IMR-90 (cell line): ENCODE measurements around the gene RPH3AL. TPM values are rescaled to one million over a fixed set of nuclear protein-coding genes. Genes with fewer than 3 reads are reported as not detected.

Experiments
- ATAC-seq: fragments of 200-7000 bp; cut with Tn5 transposase; 2 replicates; pipeline ENCODE4 v1.9.1; 2020; ENCODE audit warnings: low read depth, mild to moderate bottlenecking, moderate library complexity
- BruUV-seq: library from RNA; stranded (reverse); fragments of 400-500 nt; replicated peaks from 2 replicates; lab custom pipeline; 2021; lab: Mats Ljungman, UMichigan
- CTCF ChIA-PET: fragments of 300-600 bp; formaldehyde crosslinking; extraction: SDS; loops from one replicate; lab custom pipeline; 2021; ENCODE audit warnings: antibody characterized with exemption; lab: Yijun Ruan, JAX
- POLR2A ChIA-PET: fragments of 300-600 bp; sonication (Branson Sonifier 250); formaldehyde crosslinking; loops from one replicate; lab custom pipeline; 2022; ENCODE audit warnings: antibody characterized with exemption; ENCODE audit not compliant: unreplicated experiment; lab: Charles Lee
- DNase-seq: peaks from one replicate; pipeline ENCODE4 v3.0.0; 2013
- H2AFZ ChIP-seq: replicated peaks from 2 replicates; pipeline ENCODE3; 2013; ENCODE audit warnings: low read length, mild to moderate bottlenecking; ENCODE audit not compliant: poor library complexity
- H2AK5ac ChIP-seq: 2 replicates; pipeline ENCODE4 v1.6.1; 2013; ENCODE audit warnings: low read depth, low read length, inconsistent platforms
- H2AK9ac ChIP-seq: replicated peaks from 2 replicates; pipeline ENCODE3; 2013; ENCODE audit warnings: mild to moderate bottlenecking, low read depth, low read length, moderate library complexity; ENCODE audit not compliant: poor library complexity
- H2BK120ac ChIP-seq: 2 replicates; pipeline ENCODE4 v1.6.1; 2013; ENCODE audit warnings: low read depth, low read length, inconsistent platforms
- H2BK15ac ChIP-seq: 3 replicates; pipeline ENCODE4 v1.6.1; 2013; ENCODE audit warnings: low read depth, low read length, inconsistent platforms
- H2BK20ac ChIP-seq: 2 replicates; pipeline ENCODE4 v1.6.1; 2013; ENCODE audit warnings: low read depth, mild to moderate bottlenecking, inconsistent platforms, low read length, moderate library complexity
- H2BK5ac ChIP-seq: 2 replicates; pipeline ENCODE4 v1.6.1; 2013; ENCODE audit warnings: mild to moderate bottlenecking, low read depth, low read length, inconsistent platforms; ENCODE audit not compliant: poor library complexity, severe bottlenecking
- H3K14ac ChIP-seq: replicated peaks from 2 replicates; pipeline ENCODE4 v1.6.1; 2013; ENCODE audit warnings: low read depth, low read length, inconsistent platforms
- H3K18ac ChIP-seq: 2 replicates; pipeline ENCODE4 v1.6.1; 2013; ENCODE audit warnings: low read depth, low read length, control low read depth
- H3K23ac ChIP-seq: 2 replicates; pipeline ENCODE4 v1.6.1; 2013; ENCODE audit warnings: low read depth, low read length, inconsistent platforms
- H3K27ac ChIP-seq: 2 replicates; pipeline ENCODE4 v1.5.1; 2013; ENCODE audit warnings: mild to moderate bottlenecking, control low read depth, low read length; ENCODE audit not compliant: insufficient read depth
- H3K27me3 ChIP-seq: 2 replicates; pipeline ENCODE4 v1.6.1; 2013; ENCODE audit warnings: low read length; ENCODE audit not compliant: control insufficient read depth, insufficient read depth
- H3K36me3 ChIP-seq: 2 replicates; pipeline ENCODE4 v1.6.1; 2013; ENCODE audit warnings: low read length, mixed read lengths; ENCODE audit not compliant: control insufficient read depth, insufficient read depth
- H3K4ac ChIP-seq: 2 replicates; pipeline ENCODE4 v1.6.1; 2013; ENCODE audit warnings: low read depth, low read length, inconsistent platforms
- H3K4me1 ChIP-seq: 2 replicates; pipeline ENCODE4 v1.6.1; 2013; ENCODE audit warnings: low read length, mixed read lengths; ENCODE audit not compliant: control insufficient read depth, insufficient read depth
- H3K4me2 ChIP-seq: 2 replicates; pipeline ENCODE4 v1.6.1; 2013; ENCODE audit warnings: low read depth, mild to moderate bottlenecking, control low read depth, low read length, moderate library complexity
- H3K4me3 ChIP-seq: 2 replicates; pipeline ENCODE4 v1.5.1; 2013; ENCODE audit warnings: low read depth, mild to moderate bottlenecking, control low read depth, low read length, moderate library complexity; ENCODE audit not compliant: insufficient read depth
- H3K56ac ChIP-seq: 2 replicates; pipeline ENCODE4 v1.6.1; 2013; ENCODE audit warnings: low read length, inconsistent platforms; ENCODE audit not compliant: insufficient read depth; ENCODE audit errors: extremely low read depth
- H3K79me1 ChIP-seq, 2 experiments: 2 replicates each; pipeline ENCODE4 v1.6.1; 2013; ENCODE audit warnings: low read length in 2 of 2, inconsistent platforms in 1 of 2, low read depth in 1 of 2
- H3K9ac ChIP-seq: 2 replicates; pipeline ENCODE4 v1.6.1; 2013; ENCODE audit warnings: low read depth, low read length, control low read depth
- H3K9me1 ChIP-seq: 2 replicates; pipeline ENCODE4 v1.6.1; 2013; ENCODE audit warnings: low read length, inconsistent platforms; ENCODE audit not compliant: insufficient read depth
- H3K9me3 ChIP-seq: 2 replicates; pipeline ENCODE4 v1.6.1; 2013; ENCODE audit warnings: low read length; ENCODE audit not compliant: control insufficient read depth, insufficient read depth
- H4K20me1 ChIP-seq: 2 replicates; pipeline ENCODE4 v1.6.1; 2013; ENCODE audit warnings: low read length, inconsistent platforms; ENCODE audit not compliant: insufficient read depth
- H4K5ac ChIP-seq: 2 replicates; pipeline ENCODE4 v1.6.1; 2013; ENCODE audit warnings: mild to moderate bottlenecking, low read depth, low read length, control low read depth
- H4K8ac ChIP-seq, 2 experiments: 2 replicates each; pipeline ENCODE4 v1.6.1; 2013; ENCODE audit warnings: low read depth in 2 of 2, low read length in 2 of 2, control low read depth in 1 of 2, inconsistent platforms in 1 of 2
- H4K91ac ChIP-seq: 2 replicates; pipeline ENCODE4 v1.6.1; 2013; ENCODE audit warnings: low read depth, low read length, inconsistent platforms; ENCODE audit not compliant: insufficient read depth
- BHLHE40 ChIP-seq: fragments of 150-350 bp; IDR thresholded peaks from 2 replicates; pipeline ENCODE4 v1.6.1; 2016; ENCODE audit warnings: mild to moderate bottlenecking, low read depth, low read length
- CHD1 ChIP-seq: IDR thresholded peaks from 2 replicates; pipeline ENCODE4 v1.6.1; 2012; ENCODE audit warnings: low read depth, low read length, improper control_type of control experiment
- MAFK ChIP-seq: IDR thresholded peaks from 2 replicates; pipeline ENCODE4 v1.6.1; 2012; ENCODE audit warnings: low read depth, low read length, improper control_type of control experiment
- MXI1 ChIP-seq: IDR thresholded peaks from 2 replicates; pipeline ENCODE4 v1.6.1; 2012; ENCODE audit warnings: low read depth, mild to moderate bottlenecking, low read length, moderate library complexity, borderline replicate concordance
- WGBS, 2 experiments: methylation state at CpG; one replicate each; pipeline versions ENCODE4 v1.1.5 to v1.1.7; 2013; ENCODE audit warnings: missing lambda C conversion rate in 2 of 2; ENCODE audit not compliant: insufficient read length in 1 of 2; ENCODE audit errors: extremely low coverage in 2 of 2; 5-methylcytosine and 5-hydroxymethylcytosine counted together
- dilution Hi-C: fragments of 300-500 bp; cut with HindIII; formaldehyde crosslinking; loops from one replicate; pipeline ENCODE4 v1.14.3; 2018; ENCODE audit warnings: low sequenced_read_pairs; ENCODE audit not compliant: unreplicated experiment
- in situ Hi-C: fragments of 300-500 bp; cut with MboI; formaldehyde crosslinking; loops from 3 replicates; pipeline ENCODE4 v1.14.3; 2019; ENCODE audit warnings: low sequenced_read_pairs, inconsistent platforms, mixed read lengths
- intact Hi-C: fragments of 100-400 bp; cut with micrococcal nuclease; formaldehyde crosslinking; loops from 2 replicates; pipeline ENCODE4 v1.10.0; 2022
- polyA plus RNA-seq, 3 experiments: library from polyadenylated mRNA; depleted of rRNA; stranded (reverse); fragments of >200 nt; gene quantifications; 2 replicates each; pipeline ENCODE4 v1.2.3, GENCODE V29; 2012; ENCODE audit warnings: low replicate concordance in 1 of 3
- total RNA-seq: library from RNA; depleted of rRNA; stranded (reverse); fragments of >200 nt; gene quantifications from 2 replicates; pipeline ENCODE4 v1.2.3, GENCODE V29; 2012
- TF ChIP-seq, protein P1 (sequence below): fragments of 150-350 bp; IDR thresholded peaks from 2 replicates; pipeline ENCODE4 v1.6.1; 2016; ENCODE audit warnings: low read depth, mild to moderate bottlenecking, low read length, moderate library complexity, borderline replicate concordance

RPH3AL gene
- total and polyA plus RNA-seq, 2 of the 4 experiments (the other 2 are of a cell fraction) = 1.8 to 2.5 TPM

DNA sequence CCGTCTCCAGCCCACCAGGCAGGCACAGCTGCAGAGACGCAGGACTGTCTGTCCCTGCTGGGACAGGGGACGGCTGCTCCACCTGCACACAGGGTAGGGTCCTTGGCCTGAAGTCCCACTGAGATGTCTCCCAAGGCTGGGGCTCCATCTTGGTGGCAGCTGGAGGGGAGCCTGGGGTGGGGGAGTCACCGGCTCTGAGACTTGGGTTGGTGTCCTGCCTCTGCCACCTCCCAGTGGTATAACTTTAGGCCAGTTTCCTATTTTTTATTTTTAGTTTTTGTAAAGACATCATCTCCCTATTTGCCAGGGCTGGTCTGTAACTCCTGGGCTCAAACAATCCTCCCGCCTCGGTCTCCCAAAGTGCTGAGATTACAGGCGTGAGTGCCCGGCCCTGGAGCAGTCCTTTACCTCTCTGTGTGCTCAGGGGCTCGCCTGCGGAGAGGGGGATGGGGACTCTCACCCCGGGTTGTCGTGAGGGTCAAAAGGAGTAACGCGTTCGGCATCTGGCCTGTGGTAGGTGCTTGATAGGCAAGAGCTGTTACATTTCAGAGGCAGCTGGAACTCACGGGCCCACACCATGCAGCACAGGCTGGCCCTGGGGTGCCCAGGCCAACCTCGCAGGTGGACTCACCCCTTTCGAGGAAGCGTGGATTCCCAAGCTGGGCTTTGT lies 124.5 kb downstream of the RPH3AL start:
- CTCF ChIA-PET = no interaction called here
- H4K91ac ChIP-seq = no peak overlapping the region
- H3K27me3 ChIP-seq = peaks cover 6% of the 10 kb centered on the region; the same call in 1 of the 2 replicates
- no TSS peak for BruUV-seq
- TF ChIP-seq, protein P1, sequence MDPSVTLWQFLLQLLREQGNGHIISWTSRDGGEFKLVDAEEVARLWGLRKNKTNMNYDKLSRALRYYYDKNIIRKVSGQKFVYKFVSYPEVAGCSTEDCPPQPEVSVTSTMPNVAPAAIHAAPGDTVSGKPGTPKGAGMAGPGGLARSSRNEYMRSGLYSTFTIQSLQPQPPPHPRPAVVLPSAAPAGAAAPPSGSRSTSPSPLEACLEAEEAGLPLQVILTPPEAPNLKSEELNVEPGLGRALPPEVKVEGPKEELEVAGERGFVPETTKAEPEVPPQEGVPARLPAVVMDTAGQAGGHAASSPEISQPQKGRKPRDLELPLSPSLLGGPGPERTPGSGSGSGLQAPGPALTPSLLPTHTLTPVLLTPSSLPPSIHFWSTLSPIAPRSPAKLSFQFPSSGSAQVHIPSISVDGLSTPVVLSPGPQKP = no peak
- TF ChIP-seq CHD1 (no peak), MAFK (no peak), MXI1 (no peak), BHLHE40 (no peak)
- H3K4me3 ChIP-seq = no peak overlapping the region
- H2BK120ac ChIP-seq = no peak overlapping the region
- no peaks in the 10 kb centered on the region for H3K9me1 ChIP-seq
- H3K18ac ChIP-seq = no peak overlapping the region
- no peak overlapping the region for H3K56ac ChIP-seq
- no peak overlapping the region for H3K27ac ChIP-seq
- H2AK5ac ChIP-seq = no peak overlapping the region
- H2BK15ac ChIP-seq = no peak overlapping the region
- H2AFZ ChIP-seq = no peak overlapping the region
- no peak overlapping the region for H3K9ac ChIP-seq
- ATAC-seq (no peak), DNase-seq (no peak)
- no peaks in the 10 kb centered on the region for H3K9me3 ChIP-seq
- no peaks in the 10 kb centered on the region for H4K20me1 ChIP-seq
- no peak overlapping the region for H2BK20ac ChIP-seq
- H2BK5ac ChIP-seq = no peak overlapping the region
- 67% methylated on average over 3 of the region's 19 CpGs; no CpG with 5 or more reads in 1 of the 2 experiments for whole genome bisulfite sequencing, 2 experiments
- dilution Hi-C loops = no loop called here
- no peak overlapping the region for H2AK9ac ChIP-seq
- no peak overlapping the region for H4K5ac ChIP-seq
- H3K79me1 ChIP-seq = no peaks in the 10 kb centered on the region
- no peak overlapping the region for H3K4ac ChIP-seq
- POLR2A ChIA-PET = no interaction called here
- H3K4me1 ChIP-seq = no peaks in the 10 kb centered on the region; the same call in 1 of the 2 replicates
- H3K14ac ChIP-seq = no peak overlapping the region
- no peaks in the 10 kb centered on the region for H3K36me3 ChIP-seq
- intact Hi-C loops = no loop called here
- no peak overlapping the region for H3K23ac ChIP-seq
- H4K8ac ChIP-seq = no peak overlapping the region
- no peak overlapping the region for H3K4me2 ChIP-seq
- in situ Hi-C loops = no loop called here
